Nephron (organoid): ENCODE results near the gene RFC2.

Source experiments
- H3K27ac Mint-ChIP-seq, 3 experiments: 2 replicates each; pipeline ENCODE4 v1.8.0; 2020; ENCODE audit warnings: mixed read lengths in 3 of 3, mild to moderate bottlenecking in 2 of 3, moderate library complexity in 1 of 3
- H3K27me3 Mint-ChIP-seq: 2 replicates; pipeline ENCODE4 v1.8.0; 2021; ENCODE audit warnings: low read depth, mild to moderate bottlenecking, moderate library complexity, mixed read lengths
- H3K36me3 Mint-ChIP-seq: 2 replicates; pipeline ENCODE4 v1.8.0; 2020; ENCODE audit warnings: low read depth, mixed read lengths
- H3K4me1 Mint-ChIP-seq: 2 replicates; pipeline ENCODE4 v1.8.0; 2020; ENCODE audit warnings: mixed read lengths
- H3K4me3 Mint-ChIP-seq, 3 experiments: 2 replicates each; pipeline ENCODE4 v1.8.0; 2020; ENCODE audit warnings: mild to moderate bottlenecking in 3 of 3, mixed read lengths in 3 of 3, moderate library complexity in 2 of 3
- H3K9me3 Mint-ChIP-seq: 2 replicates; pipeline ENCODE4 v1.8.0; 2020; ENCODE audit warnings: mixed read lengths
- TF ChIP-seq, protein P1 (sequence below), 3 experiments: fragments of 200-600 bp; sonication (generic); IDR thresholded peaks; one replicate each; pipeline ENCODE4 v1.5.0; 2021; ENCODE audit warnings: antibody characterized with exemption in 3 of 3; ENCODE audit not compliant: unreplicated experiment in 3 of 3

RFC2 gene

DNA sequence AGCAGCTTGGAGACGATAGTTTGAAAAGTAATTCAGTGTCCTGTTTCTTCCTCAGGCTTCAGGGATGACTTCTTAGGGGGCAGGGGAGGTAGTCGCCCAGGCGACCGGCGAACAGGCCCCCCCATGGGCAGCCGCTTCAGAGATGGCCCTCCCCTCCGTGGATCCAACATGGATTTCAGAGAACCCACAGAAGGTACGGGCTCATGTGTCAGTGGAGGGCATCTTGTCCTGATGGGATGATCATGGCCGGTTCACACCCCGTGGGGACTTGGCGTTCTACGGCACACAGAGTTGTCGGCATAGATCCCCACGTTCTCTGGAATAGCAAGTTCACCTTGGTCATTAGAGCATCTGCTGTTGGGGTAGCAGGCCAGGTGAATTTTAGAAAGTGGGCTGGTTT is 59.5 kb downstream of the RFC2 start:
- no peaks in the 10 kb centered on the region for H3K4me1 Mint-ChIP-seq
- no peaks in the 10 kb centered on the region for H3K27me3 Mint-ChIP-seq
- TF ChIP-seq, protein P1, sequence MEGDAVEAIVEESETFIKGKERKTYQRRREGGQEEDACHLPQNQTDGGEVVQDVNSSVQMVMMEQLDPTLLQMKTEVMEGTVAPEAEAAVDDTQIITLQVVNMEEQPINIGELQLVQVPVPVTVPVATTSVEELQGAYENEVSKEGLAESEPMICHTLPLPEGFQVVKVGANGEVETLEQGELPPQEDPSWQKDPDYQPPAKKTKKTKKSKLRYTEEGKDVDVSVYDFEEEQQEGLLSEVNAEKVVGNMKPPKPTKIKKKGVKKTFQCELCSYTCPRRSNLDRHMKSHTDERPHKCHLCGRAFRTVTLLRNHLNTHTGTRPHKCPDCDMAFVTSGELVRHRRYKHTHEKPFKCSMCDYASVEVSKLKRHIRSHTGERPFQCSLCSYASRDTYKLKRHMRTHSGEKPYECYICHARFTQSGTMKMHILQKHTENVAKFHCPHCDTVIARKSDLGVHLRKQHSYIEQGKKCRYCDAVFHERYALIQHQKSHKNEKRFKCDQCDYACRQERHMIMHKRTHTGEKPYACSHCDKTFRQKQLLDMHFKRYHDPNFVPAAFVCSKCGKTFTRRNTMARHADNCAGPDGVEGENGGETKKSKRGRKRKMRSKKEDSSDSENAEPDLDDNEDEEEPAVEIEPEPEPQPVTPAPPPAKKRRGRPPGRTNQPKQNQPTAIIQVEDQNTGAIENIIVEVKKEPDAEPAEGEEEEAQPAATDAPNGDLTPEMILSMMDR (IDR thresholded peaks at IDR 0.05; ENCODE audit: unreplicated experiment in 3 of 3), result no peak
- H3K4me3 Mint-ChIP-seq, result no peak overlapping the region
- no peak overlapping the region for H3K27ac Mint-ChIP-seq
- H3K9me3 Mint-ChIP-seq, result no peaks in the 10 kb centered on the region
- peaks cover 73% of the 10 kb centered on the region for H3K36me3 Mint-ChIP-seq

GRCh38 chr7:74193913-74194312 is 60.3 kb downstream of the RFC2 start:
- Mint-ChIP-seq H3K9me3 (no peaks in the 10 kb centered on the region), H3K27me3 (no peaks in the 10 kb centered on the region), H3K4me3 (no peak overlapping the region), H3K4me1 (no peaks in the 10 kb centered on the region), H3K36me3 (peaks cover 75% of the 10 kb centered on the region), H3K27ac (no peak overlapping the region)
- TF ChIP-seq, protein P1 (IDR thresholded peaks at IDR 0.05; ENCODE audit: unreplicated experiment in 3 of 3), result no peak

DNA sequence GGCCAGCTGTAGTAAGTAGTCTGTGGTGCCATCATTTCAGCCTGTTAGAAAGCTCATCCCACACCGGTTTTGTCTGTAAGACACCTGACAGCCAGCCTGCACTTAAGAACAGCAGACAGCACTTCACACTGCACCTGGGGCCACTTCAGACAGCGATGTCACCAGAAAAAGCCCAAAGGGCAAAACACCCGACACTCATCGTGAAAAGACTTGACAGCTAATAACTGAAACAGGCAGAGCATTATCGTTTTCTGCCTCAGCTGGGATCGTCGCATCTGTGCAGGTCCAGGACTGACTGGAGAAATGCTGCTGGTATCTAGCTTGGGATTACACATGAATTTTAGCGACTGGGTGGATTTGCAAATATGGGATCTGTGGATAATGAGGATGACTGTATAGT is 61.1 kb downstream of the RFC2 start:
- H3K4me3 Mint-ChIP-seq, result no peak overlapping the region
- H3K4me1 Mint-ChIP-seq, result no peaks in the 10 kb centered on the region
- TF ChIP-seq, protein P1 (IDR thresholded peaks at IDR 0.05; ENCODE audit: unreplicated experiment in 3 of 3), result no peak

GRCh38 chr7:74191231-74191630 is 63.0 kb downstream of the RFC2 start:
- TF ChIP-seq, protein P1 (IDR thresholded peaks at IDR 0.05; ENCODE audit: unreplicated experiment in 3 of 3), result no peak
- Mint-ChIP-seq H3K9me3 (no peaks in the 10 kb centered on the region), H3K27ac (no peak overlapping the region), H3K4me3 (no peak overlapping the region), H3K4me1 (no peaks in the 10 kb centered on the region), H3K27me3 (no peaks in the 10 kb centered on the region), H3K36me3 (peaks cover 83% of the 10 kb centered on the region)

More for the DNA sequence above, 61.1 kb downstream of the RFC2 start:
- H3K36me3 Mint-ChIP-seq, result peaks cover 84% of the 10 kb centered on the region
- no peaks in the 10 kb centered on the region for H3K9me3 Mint-ChIP-seq
- H3K27me3 Mint-ChIP-seq, result no peaks in the 10 kb centered on the region
- no peak overlapping the region for H3K27ac Mint-ChIP-seq

DNA sequence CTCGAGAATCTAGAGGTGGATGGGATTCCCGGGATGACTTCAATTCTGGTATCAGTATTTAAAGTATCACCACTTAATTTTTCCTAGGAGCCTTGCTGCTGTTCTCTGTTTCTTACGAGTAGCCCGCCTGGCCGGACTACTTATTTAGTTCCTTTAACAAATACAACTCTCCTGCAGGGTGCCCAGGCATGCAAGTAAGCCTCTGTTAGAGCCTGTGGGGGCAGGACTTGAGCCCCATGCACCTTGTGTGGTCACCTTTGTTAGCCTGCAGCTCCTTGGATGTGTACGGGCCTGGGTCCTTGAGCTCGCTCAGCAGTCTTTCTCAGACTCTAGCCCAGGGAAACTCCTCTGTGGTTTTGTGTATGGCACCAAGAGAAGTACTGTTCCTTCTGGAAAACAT is 63.9 kb downstream of the RFC2 start:
- H3K4me3 Mint-ChIP-seq, result no peak overlapping the region
- H3K9me3 Mint-ChIP-seq, result no peaks in the 10 kb centered on the region
- TF ChIP-seq, protein P1 (IDR thresholded peaks at IDR 0.05; ENCODE audit: unreplicated experiment in 3 of 3), result no peak
- no peaks in the 10 kb centered on the region for H3K27me3 Mint-ChIP-seq
- no peaks in the 10 kb centered on the region for H3K4me1 Mint-ChIP-seq
- no peak overlapping the region for H3K27ac Mint-ChIP-seq
- peaks cover 75% of the 10 kb centered on the region for H3K36me3 Mint-ChIP-seq

GRCh38 chr7:74187915-74188675 is 66.1 kb downstream of the RFC2 start:
- Mint-ChIP-seq H3K4me1 (peaks cover 10% of the 10 kb centered on the region), H3K27ac (no peak overlapping the region), H3K9me3 (no peaks in the 10 kb centered on the region), H3K36me3 (peaks cover 56% of the 10 kb centered on the region), H3K27me3 (no peaks in the 10 kb centered on the region), H3K4me3 (no peak overlapping the region)
- TF ChIP-seq, protein P1 (IDR thresholded peaks at IDR 0.05; ENCODE audit: unreplicated experiment in 3 of 3), result no peak
